Osteoblast (primary cell): ENCODE measurements around the gene SAP25. TPM values are rescaled to one million over a fixed set of nuclear protein-coding genes. Genes with fewer than 3 reads are reported as not detected.

Source experiments
- DNase-seq: peaks from one replicate; pipeline ENCODE4 v3.0.0; 2011; ENCODE audit warnings: low spot score, mixed read lengths; ENCODE audit not compliant: insufficient read length; ENCODE audit errors: missing footprints
- H2AFZ ChIP-seq: 2 replicates; pipeline ENCODE4 v1.6.0; 2011; ENCODE audit warnings: mild to moderate bottlenecking, low read length
- H3K27ac ChIP-seq: 2 replicates; pipeline ENCODE4 v1.5.1; 2011; ENCODE audit warnings: mild to moderate bottlenecking, low read depth, low read length, moderate library complexity
- H3K27me3 ChIP-seq: 2 replicates; pipeline ENCODE4 v1.6.0; 2012; ENCODE audit warnings: mild to moderate bottlenecking, control low read depth, inconsistent platforms, low read length, moderate library complexity; ENCODE audit not compliant: insufficient read depth
- H3K36me3 ChIP-seq: 2 replicates; pipeline ENCODE4 v1.5.1; 2011; ENCODE audit warnings: mild to moderate bottlenecking, low read length, control low read depth, moderate library complexity; ENCODE audit not compliant: insufficient read depth
- H3K4me1 ChIP-seq: 2 replicates; pipeline ENCODE4 v1.5.1; 2011; ENCODE audit warnings: mild to moderate bottlenecking, low read length, control low read depth, moderate library complexity; ENCODE audit not compliant: insufficient read depth
- H3K4me2 ChIP-seq: 2 replicates; pipeline ENCODE4 v1.6.0; 2011; ENCODE audit warnings: mild to moderate bottlenecking, low read length; ENCODE audit not compliant: insufficient read depth
- H3K4me3 ChIP-seq: fragments of 200-600 bp; sonication (generic); 3 replicates; pipeline ENCODE4 v1.5.1; 2012; ENCODE audit warnings: mild to moderate bottlenecking, low read length, inconsistent platforms; ENCODE audit not compliant: insufficient read depth
- H3K79me2 ChIP-seq: 2 replicates; pipeline ENCODE4 v1.6.0; 2012; ENCODE audit warnings: mild to moderate bottlenecking, low read length, control low read depth, inconsistent platforms; ENCODE audit not compliant: insufficient read depth
- H3K9me3 ChIP-seq: 2 replicates; pipeline ENCODE4 v1.5.1; 2011; ENCODE audit warnings: low read depth, low read length, control low read depth
- H4K20me1 ChIP-seq: 2 replicates; pipeline ENCODE4 v1.6.0; 2012; ENCODE audit warnings: mild to moderate bottlenecking, low read length, control low read depth; ENCODE audit not compliant: insufficient read depth
- total RNA-seq: library from RNA; depleted of rRNA; stranded (reverse); fragments of >200 nt; gene quantifications from 2 replicates; pipeline ENCODE4 v1.2.3, GENCODE V29; 2012
- TF ChIP-seq, protein P1 (sequence below): IDR thresholded peaks from 2 replicates; pipeline ENCODE4 v1.5.1; 2011; ENCODE audit warnings: mild to moderate bottlenecking, low read depth, low read length, moderate library complexity; ENCODE audit errors: extremely low read depth

The SAP25 gene
- total RNA-seq, 1 donor = not detected

DNA sequence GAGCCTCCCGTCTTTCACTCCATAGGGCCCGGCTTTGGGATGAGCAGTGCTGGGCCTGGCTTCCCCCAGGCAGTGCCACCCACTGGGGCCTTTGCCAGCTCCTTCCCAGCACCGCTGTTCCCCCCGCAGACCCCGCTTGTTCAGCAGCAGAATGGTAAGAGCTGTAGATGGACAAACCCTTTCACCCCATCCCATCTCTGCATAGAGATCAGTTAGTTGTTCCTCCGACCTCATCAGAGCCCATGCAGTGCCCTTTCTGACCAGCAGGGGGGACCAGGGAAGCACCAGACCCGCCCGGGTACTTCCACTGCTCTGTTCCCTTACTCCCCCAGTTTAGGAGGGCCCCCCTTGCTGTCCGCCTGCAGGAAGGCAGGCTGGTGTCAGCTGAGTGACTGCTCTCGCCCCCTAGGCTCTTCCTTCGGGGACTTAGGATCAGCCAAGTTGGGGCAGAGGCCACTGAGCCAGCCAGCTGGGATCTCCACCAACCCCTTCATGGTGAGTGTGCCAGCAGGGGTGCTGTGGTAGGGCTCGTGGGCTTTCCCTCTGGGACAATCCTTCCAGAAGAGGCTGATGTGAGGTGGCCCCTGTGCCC is 9.8 kb downstream of the SAP25 start:
- peak; percentile 99 for DNase-seq
- no peak overlapping the region for H2AFZ ChIP-seq
- peaks cover 3% of the 10 kb centered on the region for H3K36me3 ChIP-seq
- no peak overlapping the region for H3K4me2 ChIP-seq
- no peaks in the 10 kb centered on the region for H3K4me1 ChIP-seq
- no peaks in the 10 kb centered on the region for H3K79me2 ChIP-seq
- H4K20me1 ChIP-seq = no peaks in the 10 kb centered on the region
- TF ChIP-seq, protein P1, sequence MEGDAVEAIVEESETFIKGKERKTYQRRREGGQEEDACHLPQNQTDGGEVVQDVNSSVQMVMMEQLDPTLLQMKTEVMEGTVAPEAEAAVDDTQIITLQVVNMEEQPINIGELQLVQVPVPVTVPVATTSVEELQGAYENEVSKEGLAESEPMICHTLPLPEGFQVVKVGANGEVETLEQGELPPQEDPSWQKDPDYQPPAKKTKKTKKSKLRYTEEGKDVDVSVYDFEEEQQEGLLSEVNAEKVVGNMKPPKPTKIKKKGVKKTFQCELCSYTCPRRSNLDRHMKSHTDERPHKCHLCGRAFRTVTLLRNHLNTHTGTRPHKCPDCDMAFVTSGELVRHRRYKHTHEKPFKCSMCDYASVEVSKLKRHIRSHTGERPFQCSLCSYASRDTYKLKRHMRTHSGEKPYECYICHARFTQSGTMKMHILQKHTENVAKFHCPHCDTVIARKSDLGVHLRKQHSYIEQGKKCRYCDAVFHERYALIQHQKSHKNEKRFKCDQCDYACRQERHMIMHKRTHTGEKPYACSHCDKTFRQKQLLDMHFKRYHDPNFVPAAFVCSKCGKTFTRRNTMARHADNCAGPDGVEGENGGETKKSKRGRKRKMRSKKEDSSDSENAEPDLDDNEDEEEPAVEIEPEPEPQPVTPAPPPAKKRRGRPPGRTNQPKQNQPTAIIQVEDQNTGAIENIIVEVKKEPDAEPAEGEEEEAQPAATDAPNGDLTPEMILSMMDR = peak; percentile 93
- H3K27ac ChIP-seq = no peak overlapping the region
- no peaks in the 10 kb centered on the region for H3K9me3 ChIP-seq
- H3K27me3 ChIP-seq = no peaks in the 10 kb centered on the region
- no peak overlapping the region for H3K4me3 ChIP-seq

DNA sequence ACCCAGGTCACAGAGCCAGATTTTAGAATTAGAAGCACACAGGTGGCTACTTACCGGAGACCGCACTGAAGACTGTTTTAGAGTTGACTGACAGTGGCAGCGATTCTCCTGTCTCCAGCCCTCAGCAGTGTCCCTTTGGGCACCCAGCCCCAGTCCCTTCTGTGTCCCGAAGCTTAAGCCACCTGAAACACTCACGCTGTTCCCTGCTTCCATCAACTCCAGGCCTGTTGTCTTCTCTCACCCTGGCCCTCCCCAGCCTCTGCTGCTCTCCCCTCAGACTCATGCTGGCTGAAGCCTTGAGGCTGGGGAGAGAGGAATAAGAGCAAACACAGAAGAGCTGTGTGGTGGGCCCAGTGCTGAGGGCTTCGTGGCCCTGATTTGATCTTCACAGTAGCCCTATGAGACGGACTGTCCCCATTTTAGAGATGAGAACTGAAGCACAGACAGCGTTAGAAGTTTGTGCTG is 10.6 kb downstream of the SAP25 start:
- H3K4me1 ChIP-seq = no peaks in the 10 kb centered on the region
- H3K4me2 ChIP-seq = no peak overlapping the region
- H3K79me2 ChIP-seq = no peaks in the 10 kb centered on the region
- TF ChIP-seq, protein P1 = no peak
- H3K9me3 ChIP-seq = no peaks in the 10 kb centered on the region
- H3K27ac ChIP-seq = no peak overlapping the region
- H3K27me3 ChIP-seq = no peaks in the 10 kb centered on the region
- H4K20me1 ChIP-seq = no peaks in the 10 kb centered on the region
- peaks cover 3% of the 10 kb centered on the region for H3K36me3 ChIP-seq
- DNase-seq = peak; percentile 74
- H2AFZ ChIP-seq = no peak overlapping the region
- H3K4me3 ChIP-seq = no peak overlapping the region

DNA sequence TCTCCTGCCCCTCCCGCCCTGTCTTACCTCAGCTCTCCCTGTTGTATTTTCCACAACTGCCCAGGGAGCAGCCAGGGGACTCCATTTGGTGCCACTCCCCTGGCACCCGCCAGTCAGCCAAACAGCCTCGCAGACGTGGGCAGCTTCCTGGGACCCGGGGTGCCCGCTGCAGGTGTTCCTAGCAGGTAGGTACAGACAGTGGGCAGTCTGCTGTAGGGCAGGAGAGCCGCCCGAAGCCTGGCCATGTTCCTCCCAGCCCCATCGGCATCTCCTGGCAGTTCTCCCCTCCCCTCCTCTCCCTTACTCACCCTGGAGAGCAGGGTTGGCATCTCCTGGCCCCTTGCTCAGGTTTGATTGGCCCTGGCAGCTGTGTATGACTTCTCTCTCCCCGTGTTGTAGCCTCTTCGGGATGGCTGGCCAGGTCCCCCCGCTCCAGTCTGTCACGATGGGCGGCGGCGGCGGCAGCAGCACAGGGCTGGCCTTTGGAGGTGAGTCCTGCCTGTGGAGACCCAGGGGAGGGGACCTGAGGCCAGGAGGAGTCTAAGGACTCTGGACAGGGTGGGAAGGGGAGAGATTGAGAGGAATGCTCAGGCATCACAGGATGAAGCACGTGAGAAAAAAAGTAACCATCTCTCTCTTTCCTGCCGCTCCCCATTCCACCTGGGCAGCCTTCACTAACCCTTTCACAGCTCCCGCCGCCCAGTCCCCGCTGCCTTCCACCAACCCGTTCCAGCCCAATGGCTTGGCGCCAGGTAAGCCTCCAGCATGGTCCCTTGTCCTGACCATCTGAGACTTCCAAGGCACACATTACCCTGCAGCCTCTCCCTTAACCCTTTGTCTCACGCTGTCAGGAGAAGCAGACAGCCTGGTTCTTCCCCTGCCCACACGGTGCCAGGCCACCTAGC is 11.3 kb downstream of the SAP25 start:
- peak; percentile 69 for DNase-seq
- TF ChIP-seq, protein P1 = no peak
- peaks cover 3% of the 10 kb centered on the region for H3K36me3 ChIP-seq
- no peak overlapping the region for H3K27ac ChIP-seq
- H3K4me3 ChIP-seq = no peak overlapping the region
- H3K9me3 ChIP-seq = no peaks in the 10 kb centered on the region
- no peaks in the 10 kb centered on the region for H3K79me2 ChIP-seq
- H3K27me3 ChIP-seq = no peaks in the 10 kb centered on the region
- H3K4me1 ChIP-seq = no peaks in the 10 kb centered on the region
- H4K20me1 ChIP-seq = no peaks in the 10 kb centered on the region
- no peak overlapping the region for H3K4me2 ChIP-seq
- H2AFZ ChIP-seq = no peak overlapping the region

DNA sequence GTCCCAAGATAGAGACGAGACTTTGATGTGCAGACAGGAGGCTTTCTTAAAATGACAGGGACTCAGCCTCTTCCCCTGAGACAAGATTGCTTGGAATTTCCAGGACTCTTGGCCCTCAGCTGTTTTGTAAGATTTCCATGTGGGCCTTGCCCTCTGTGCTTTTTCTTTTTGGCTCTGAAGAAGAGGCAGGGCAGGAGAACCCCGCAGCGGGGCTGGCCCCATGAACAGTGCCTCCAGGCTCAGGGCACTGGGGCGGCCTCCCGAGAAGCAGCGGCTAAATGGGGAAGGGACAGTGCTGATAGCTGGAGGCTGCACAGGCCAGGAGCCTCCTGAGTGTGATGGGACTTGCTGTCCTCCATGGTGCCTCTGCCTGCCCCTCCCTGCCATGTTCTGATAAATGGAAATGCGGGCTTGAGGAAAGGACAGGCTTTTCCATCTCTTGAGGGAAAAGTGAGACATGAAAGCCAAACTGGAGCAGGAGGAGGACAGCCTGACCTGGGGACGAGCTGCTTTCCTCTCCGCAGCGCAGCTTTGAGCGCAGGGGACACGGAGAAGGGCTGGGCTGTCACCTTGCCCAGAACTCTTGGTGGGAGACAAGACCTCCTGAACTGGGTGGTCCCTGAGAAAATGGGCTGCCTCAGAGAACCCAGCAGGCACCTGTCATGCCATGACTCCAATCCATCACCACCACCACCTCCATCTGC is 12.1 kb downstream of the SAP25 start:
- Histone ChIP-seq H3K27ac (no peak overlapping the region), H3K4me1 (peaks cover 6% of the 10 kb centered on the region), H3K79me2 (no peaks in the 10 kb centered on the region), H3K4me2 (no peak overlapping the region), H3K36me3 (peaks cover 3% of the 10 kb centered on the region), H3K27me3 (no peaks in the 10 kb centered on the region), H3K4me3 (no peak overlapping the region), H3K9me3 (no peaks in the 10 kb centered on the region), H2AFZ (no peak overlapping the region), H4K20me1 (no peaks in the 10 kb centered on the region)
- peak; percentile 14 for DNase-seq
- TF ChIP-seq, protein P1 = no peak
